HFF-Myc (cell line): ENCODE measurements around the gene CUBN.

ENCODE experiments used
- DNase-seq: peaks from one replicate; pipeline ENCODE4 v3.0.0-alpha.2; 2011; ENCODE audit warnings: low read depth; ENCODE audit errors: extremely low read depth
- H3K4me3 ChIP-seq: replicated peaks from 2 replicates; pipeline ENCODE4 v1.5.1; 2011; ENCODE audit warnings: low read depth, mild to moderate bottlenecking, control low read depth, low read length
- CTCF ChIP-seq: IDR thresholded peaks from 2 replicates; pipeline ENCODE4 v1.5.1; 2012; ENCODE audit warnings: mild to moderate bottlenecking, low read depth, low read length, control low read depth; ENCODE audit errors: missing control alignments

Gene CUBN

GRCh38 chr10:16811292-16811691 lies 318.3 kb downstream of the CUBN start:
- TF ChIP-seq CTCF, result no peak
- DNase-seq, result no peak
- H3K4me3 ChIP-seq, result no peak overlapping the region

GRCh38 chr10:16809074-16809718 lies 320.4 kb downstream of the CUBN start:
- TF ChIP-seq CTCF, result peak; percentile 65
- no peak for DNase-seq
- no peak overlapping the region for H3K4me3 ChIP-seq

GRCh38 chr10:16804123-16804522 lies 325.5 kb downstream of the CUBN start:
- no peak for TF ChIP-seq CTCF
- DNase-seq, result no peak

GRCh38 chr10:16803464-16803863 lies 326.1 kb downstream of the CUBN start:
- no peak for TF ChIP-seq CTCF
- DNase-seq, result no peak
- H3K4me3 ChIP-seq, result no peak overlapping the region

More at GRCh38 chr10:16804123-16804522, 325.5 kb downstream of the CUBN start:
- H3K4me3 ChIP-seq, result no peak overlapping the region

- no peak for TF ChIP-seq CTCF
- DNase-seq, result no peak
- H3K4me3 ChIP-seq, result no peak overlapping the region
Measured at GRCh38 chr10:16799621-16800020, 330.0 kb downstream of the CUBN start.

- no peak overlapping the region for H3K4me3 ChIP-seq
- no peak for DNase-seq
- TF ChIP-seq CTCF, result no peak
Measured at GRCh38 chr10:16798571-16798970, 331.0 kb downstream of the CUBN start.
